ENCODE data around the gene B4GALT1. TPM values are rescaled to one million over a fixed set of nuclear protein-coding genes. Genes with fewer than 3 reads are reported as not detected.
"Not testable (repeated sequence)": the region's sequence is repeated elsewhere in the genome, so short reads cannot be mapped to it uniquely, and the experiment has no call there.

B4GALT1 gene
- polyA plus RNA-seq, 1 donor (not counting 4 experiments of a cell fraction or from before 2014, with no cell fraction given) = 55.1 TPM

GRCh38 chr9:33166231-33167083, 679 bp downstream of the B4GALT1 start:
- DNase-seq (ENCODE audit: low read depth, low spot score) (no peak), FAIRE-seq (no peak)
- Histone ChIP-seq H3K79me2 (ENCODE audit: control insufficient read depth, insufficient read depth, low read length) (peaks cover 49% of the 10 kb centered on the region), H3K27ac (ENCODE audit: control insufficient read depth, insufficient read depth, low read length) (peak overlapping the region; percentile 98), H3K36me3 (ENCODE audit: control insufficient read depth in 2 of 2, extremely low read depth in 1 of 2, insufficient read depth in 2 of 2, low read length in 2 of 2) (no peaks in the 10 kb centered on the region), H2AFZ (ENCODE audit: control insufficient read depth, low read length) (peak overlapping the region; percentile 4), H4K20me1 (ENCODE audit: control insufficient read depth, extremely low read depth, insufficient read depth, low read length) (no peaks in the 10 kb centered on the region), H3K4me3 (ENCODE audit: control insufficient read depth in 2 of 3, extremely low read depth in 1 of 3, insufficient read depth in 2 of 3, low read depth in 1 of 3, low read length in 3 of 3) (peak overlapping the region; percentile 71 to 95 (median 83)), H3K9me3 (ENCODE audit: control insufficient read depth, low read depth, low read length) (no peaks in the 10 kb centered on the region), H3K9ac (ENCODE audit: control insufficient read depth, extremely low read depth, insufficient read depth, low read length) (peak overlapping the region; percentile 97), H3K4me1 (ENCODE audit: control insufficient read depth, extremely low read depth, insufficient read depth, low read length) (peaks cover 44% of the 10 kb centered on the region), H3K4me2 (ENCODE audit: control insufficient read depth, extremely low read depth, insufficient read depth, low read depth, low read length) (peak overlapping the region; percentile 99), H3K27me3 (ENCODE audit: control insufficient read depth, extremely low read depth, insufficient read depth, low read length) (no peaks in the 10 kb centered on the region), H3K9me1 (ENCODE audit: control insufficient read depth, extremely low read depth, insufficient read depth, low read length) (no peaks in the 10 kb centered on the region)
- TF ChIP-seq EZH2 (IDR thresholded peaks at IDR 0.05; ENCODE audit: low read length) = no peak
- TF ChIP-seq, protein P1, sequence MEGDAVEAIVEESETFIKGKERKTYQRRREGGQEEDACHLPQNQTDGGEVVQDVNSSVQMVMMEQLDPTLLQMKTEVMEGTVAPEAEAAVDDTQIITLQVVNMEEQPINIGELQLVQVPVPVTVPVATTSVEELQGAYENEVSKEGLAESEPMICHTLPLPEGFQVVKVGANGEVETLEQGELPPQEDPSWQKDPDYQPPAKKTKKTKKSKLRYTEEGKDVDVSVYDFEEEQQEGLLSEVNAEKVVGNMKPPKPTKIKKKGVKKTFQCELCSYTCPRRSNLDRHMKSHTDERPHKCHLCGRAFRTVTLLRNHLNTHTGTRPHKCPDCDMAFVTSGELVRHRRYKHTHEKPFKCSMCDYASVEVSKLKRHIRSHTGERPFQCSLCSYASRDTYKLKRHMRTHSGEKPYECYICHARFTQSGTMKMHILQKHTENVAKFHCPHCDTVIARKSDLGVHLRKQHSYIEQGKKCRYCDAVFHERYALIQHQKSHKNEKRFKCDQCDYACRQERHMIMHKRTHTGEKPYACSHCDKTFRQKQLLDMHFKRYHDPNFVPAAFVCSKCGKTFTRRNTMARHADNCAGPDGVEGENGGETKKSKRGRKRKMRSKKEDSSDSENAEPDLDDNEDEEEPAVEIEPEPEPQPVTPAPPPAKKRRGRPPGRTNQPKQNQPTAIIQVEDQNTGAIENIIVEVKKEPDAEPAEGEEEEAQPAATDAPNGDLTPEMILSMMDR (optimal IDR thresholded peaks at IDR 0.05 in 1 of 3, IDR thresholded peaks at IDR 0.05 in 1 of 3, conservative IDR thresholded peaks at IDR 0.05 in 1 of 3; ENCODE audit: extremely low read depth in 1 of 3, insufficient read depth in 2 of 3, low read length in 3 of 3) = no peak
- dilution Hi-C loops (cut with MboI; ENCODE audit: extremely low pct_ligation_motif_present, low sequenced_read_pairs) = no loop called here

DNA sequence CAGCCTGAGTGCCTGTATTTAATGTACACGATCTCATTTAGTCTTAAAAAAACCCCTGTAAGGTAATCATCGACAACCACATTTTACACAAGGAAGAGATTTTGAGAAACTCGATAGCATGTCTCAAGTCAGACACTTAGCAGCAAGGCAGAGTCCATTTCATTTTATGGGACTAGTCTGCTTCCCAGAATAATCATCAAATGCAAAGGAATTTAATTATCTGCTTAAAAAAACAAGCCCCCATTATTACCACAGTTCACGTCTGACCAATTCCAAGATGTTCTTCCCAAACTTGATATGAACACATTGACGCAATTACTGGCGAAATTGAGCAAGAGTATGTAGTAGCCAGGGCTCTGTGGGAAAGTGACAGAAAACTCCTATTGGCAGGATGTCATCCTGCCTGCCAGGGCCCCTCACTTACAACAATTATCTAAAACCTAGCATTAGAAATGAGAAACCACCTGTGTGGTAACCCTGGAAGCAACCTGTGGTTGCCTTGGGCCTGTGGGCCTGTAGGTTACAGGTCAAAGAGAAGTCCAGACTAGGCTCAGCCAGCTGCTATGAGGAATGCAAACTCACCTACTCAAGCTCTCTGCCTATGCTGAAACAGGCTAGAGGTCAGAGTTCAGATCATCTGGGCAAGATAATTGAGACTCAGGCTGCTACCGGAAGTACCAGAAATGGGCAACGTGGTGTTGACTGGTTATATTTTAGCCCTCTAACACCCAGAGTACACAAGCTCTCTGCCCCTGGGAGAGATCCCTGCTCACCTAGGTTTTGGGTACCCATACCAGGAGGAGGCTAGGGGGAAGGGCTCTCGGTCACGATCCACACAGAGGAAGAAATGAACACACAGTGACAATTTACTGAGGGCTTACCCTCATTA, 1.6 kb downstream of the B4GALT1 start:
- dilution Hi-C loops (cut with MboI; ENCODE audit: extremely low pct_ligation_motif_present, low sequenced_read_pairs) = no loop called here
- Histone ChIP-seq H3K79me2 (ENCODE audit: control insufficient read depth, insufficient read depth, low read length) (peaks cover 54% of the 10 kb centered on the region), H3K4me1 (ENCODE audit: control insufficient read depth, extremely low read depth, insufficient read depth, low read length) (peaks cover 51% of the 10 kb centered on the region), H3K36me3 (ENCODE audit: control insufficient read depth in 2 of 2, extremely low read depth in 1 of 2, insufficient read depth in 2 of 2, low read length in 2 of 2) (no peaks in the 10 kb centered on the region), H3K27ac (ENCODE audit: control insufficient read depth, insufficient read depth, low read length) (peak overlapping the region; percentile 98), H3K9ac (ENCODE audit: control insufficient read depth, extremely low read depth, insufficient read depth, low read length) (peak overlapping the region; percentile 97), H2AFZ (ENCODE audit: control insufficient read depth, low read length) (no peak overlapping the region), H3K4me2 (ENCODE audit: control insufficient read depth, extremely low read depth, insufficient read depth, low read depth, low read length) (peak overlapping the region; percentile 99), H3K9me3 (ENCODE audit: control insufficient read depth, low read depth, low read length) (no peaks in the 10 kb centered on the region), H3K4me3 (ENCODE audit: control insufficient read depth in 2 of 3, extremely low read depth in 1 of 3, insufficient read depth in 2 of 3, low read depth in 1 of 3, low read length in 3 of 3) (peak overlapping the region; percentile 71 to 95 (median 83)), H3K27me3 (ENCODE audit: control insufficient read depth, extremely low read depth, insufficient read depth, low read length) (no peaks in the 10 kb centered on the region), H3K9me1 (ENCODE audit: control insufficient read depth, extremely low read depth, insufficient read depth, low read length) (no peaks in the 10 kb centered on the region), H4K20me1 (ENCODE audit: control insufficient read depth, extremely low read depth, insufficient read depth, low read length) (no peaks in the 10 kb centered on the region)
- FAIRE-seq (no peak), DNase-seq (ENCODE audit: low read depth, low spot score) (no peak)
- TF ChIP-seq, protein P1 (optimal IDR thresholded peaks at IDR 0.05 in 1 of 3, IDR thresholded peaks at IDR 0.05 in 1 of 3, conservative IDR thresholded peaks at IDR 0.05 in 1 of 3; ENCODE audit: extremely low read depth in 1 of 3, insufficient read depth in 2 of 3, low read length in 3 of 3) = no peak
- TF ChIP-seq EZH2 (IDR thresholded peaks at IDR 0.05; ENCODE audit: low read length) = no peak

DNA sequence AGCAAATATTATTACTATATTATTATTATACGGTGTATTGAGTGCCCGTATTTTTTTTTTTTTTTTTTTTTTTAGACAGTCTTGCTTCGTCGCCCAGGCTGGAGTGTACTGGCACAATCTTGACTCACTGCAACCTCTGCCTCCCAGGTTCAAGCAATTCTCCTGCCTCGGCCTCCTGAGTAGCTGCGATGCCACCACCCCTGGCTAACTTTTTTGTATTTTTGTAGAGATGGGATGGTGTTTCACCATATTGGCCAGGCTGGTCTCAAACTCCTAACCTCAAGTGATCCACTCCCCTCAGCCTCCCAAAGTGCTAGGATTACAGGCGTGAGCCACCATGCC, 2.2 kb downstream of the B4GALT1 start:
- H3K27me3 ChIP-seq (ENCODE audit: control insufficient read depth, extremely low read depth, insufficient read depth, low read length); DNase-seq (ENCODE audit: low read depth, low spot score); H3K36me3 ChIP-seq (ENCODE audit: control insufficient read depth in 2 of 2, extremely low read depth in 1 of 2, insufficient read depth in 2 of 2, low read length in 2 of 2); H3K9me1 ChIP-seq (ENCODE audit: control insufficient read depth, extremely low read depth, insufficient read depth, low read length); dilution Hi-C loops (cut with MboI; ENCODE audit: extremely low pct_ligation_motif_present, low sequenced_read_pairs); FAIRE-seq; H4K20me1 ChIP-seq (ENCODE audit: control insufficient read depth, extremely low read depth, insufficient read depth, low read length); H3K9me3 ChIP-seq (ENCODE audit: control insufficient read depth, low read depth, low read length); H2AFZ ChIP-seq (ENCODE audit: control insufficient read depth, low read length): not testable (repeated sequence)
- peaks cover 58% of the 10 kb centered on the region for H3K4me1 ChIP-seq (ENCODE audit: control insufficient read depth, extremely low read depth, insufficient read depth, low read length)
- H3K79me2 ChIP-seq (ENCODE audit: control insufficient read depth, insufficient read depth, low read length) = peaks cover 57% of the 10 kb centered on the region
- peak overlapping the region; percentile 99 for H3K4me2 ChIP-seq (ENCODE audit: control insufficient read depth, extremely low read depth, insufficient read depth, low read depth, low read length)
- peak overlapping the region; percentile 98 for H3K27ac ChIP-seq (ENCODE audit: control insufficient read depth, insufficient read depth, low read length)
- H3K9ac ChIP-seq (ENCODE audit: control insufficient read depth, extremely low read depth, insufficient read depth, low read length) = peak overlapping the region; percentile 97
- H3K4me3 ChIP-seq (ENCODE audit: control insufficient read depth in 2 of 3, extremely low read depth in 1 of 3, insufficient read depth in 2 of 3, low read depth in 1 of 3, low read length in 3 of 3) = peak overlapping the region; percentile 71 to 95 (median 83)

Data from keratinocyte (primary cell).